LNCaP clone FGC (cell line): ENCODE data around the gene GSAP.
A peak's percentile ranks its signal among the peaks of the same experiment; 100 is the strongest.
"Not testable (repeated sequence)": the region's sequence is repeated elsewhere in the genome, so short reads cannot be mapped to it uniquely, and the experiment has no call there.

ENCODE experiments used
- DNase-seq: peaks from one replicate; pipeline ENCODE4 v3.0.0-alpha.2; 2011; ENCODE audit warnings: low read depth
- H3K4me3 ChIP-seq: 2 replicates; pipeline ENCODE4 v1.5.1; 2011; ENCODE audit warnings: mild to moderate bottlenecking, low read depth, low read length, control low read depth
- TF ChIP-seq, protein P1 (sequence below): IDR thresholded peaks from 2 replicates; pipeline ENCODE4 v1.5.1; 2012; ENCODE audit warnings: mild to moderate bottlenecking; ENCODE audit not compliant: control insufficient read depth, insufficient read depth; ENCODE audit errors: extremely low read depth

The GSAP gene

DNA sequence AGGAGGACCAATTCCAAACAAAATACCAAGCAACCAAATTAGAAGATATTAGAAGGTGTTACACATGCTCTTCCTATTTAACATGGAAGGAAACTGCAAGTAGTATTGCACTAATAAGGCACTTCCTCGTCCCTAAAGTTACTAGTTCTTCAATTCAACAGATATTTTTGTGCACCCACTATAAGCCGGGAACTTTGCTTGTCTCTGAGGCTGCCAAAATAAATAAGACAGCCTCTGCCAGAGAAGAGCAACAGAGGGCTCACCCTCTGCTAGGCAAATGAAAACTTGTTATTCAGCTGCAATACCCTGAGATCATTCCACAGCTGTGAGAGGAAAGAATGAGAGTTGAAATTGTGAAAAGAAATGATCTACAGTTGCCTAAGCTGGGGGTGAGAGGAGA, 37.4 kb upstream of the GSAP start:
- H3K4me3 ChIP-seq, result no peak overlapping the region
- DNase-seq, result peak; percentile 52
- TF ChIP-seq, protein P1, sequence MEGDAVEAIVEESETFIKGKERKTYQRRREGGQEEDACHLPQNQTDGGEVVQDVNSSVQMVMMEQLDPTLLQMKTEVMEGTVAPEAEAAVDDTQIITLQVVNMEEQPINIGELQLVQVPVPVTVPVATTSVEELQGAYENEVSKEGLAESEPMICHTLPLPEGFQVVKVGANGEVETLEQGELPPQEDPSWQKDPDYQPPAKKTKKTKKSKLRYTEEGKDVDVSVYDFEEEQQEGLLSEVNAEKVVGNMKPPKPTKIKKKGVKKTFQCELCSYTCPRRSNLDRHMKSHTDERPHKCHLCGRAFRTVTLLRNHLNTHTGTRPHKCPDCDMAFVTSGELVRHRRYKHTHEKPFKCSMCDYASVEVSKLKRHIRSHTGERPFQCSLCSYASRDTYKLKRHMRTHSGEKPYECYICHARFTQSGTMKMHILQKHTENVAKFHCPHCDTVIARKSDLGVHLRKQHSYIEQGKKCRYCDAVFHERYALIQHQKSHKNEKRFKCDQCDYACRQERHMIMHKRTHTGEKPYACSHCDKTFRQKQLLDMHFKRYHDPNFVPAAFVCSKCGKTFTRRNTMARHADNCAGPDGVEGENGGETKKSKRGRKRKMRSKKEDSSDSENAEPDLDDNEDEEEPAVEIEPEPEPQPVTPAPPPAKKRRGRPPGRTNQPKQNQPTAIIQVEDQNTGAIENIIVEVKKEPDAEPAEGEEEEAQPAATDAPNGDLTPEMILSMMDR, result no peak

DNA sequence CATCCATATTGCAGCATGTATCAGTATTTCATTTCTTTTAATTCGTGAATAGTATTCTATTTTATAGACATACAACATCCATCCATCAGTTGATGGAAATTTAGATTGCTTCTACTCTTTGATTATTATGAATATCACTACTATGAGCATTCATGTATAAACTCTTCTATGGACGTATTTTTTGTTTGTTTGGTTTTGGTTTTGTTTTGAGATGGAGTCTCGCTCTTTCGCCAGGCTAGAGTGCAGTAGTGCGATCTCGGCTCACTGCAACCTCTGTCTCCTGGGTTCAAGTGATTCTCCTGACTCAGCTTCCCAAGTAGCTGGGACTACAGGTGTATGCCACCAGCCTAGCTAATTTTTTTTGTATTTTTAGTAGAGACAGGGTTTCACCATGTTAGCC, 35.8 kb upstream of the GSAP start:
- not testable (repeated sequence) for H3K4me3 ChIP-seq, DNase-seq

DNA sequence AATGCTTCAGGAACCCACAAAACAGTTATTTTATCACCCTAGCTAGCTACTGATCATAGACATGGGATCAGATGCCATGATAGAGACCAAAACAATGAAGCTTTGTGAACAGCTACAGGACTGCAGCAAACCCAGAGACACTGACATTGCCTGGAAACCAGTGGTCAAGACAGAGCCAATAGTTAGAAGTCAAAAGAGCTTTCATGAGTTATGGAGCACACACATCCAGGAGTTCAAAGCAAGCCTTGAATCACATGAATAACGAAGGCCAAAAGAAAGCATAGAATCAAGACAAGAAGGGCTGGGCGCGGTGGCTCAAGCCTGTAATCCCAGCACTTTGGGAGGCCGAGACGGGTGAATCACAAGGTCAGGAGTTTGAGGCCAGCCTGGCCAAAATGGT, 34.5 kb upstream of the GSAP start:
- TF ChIP-seq, protein P1, result no peak
- DNase-seq, result no peak
- H3K4me3 ChIP-seq, result no peak overlapping the region

DNA sequence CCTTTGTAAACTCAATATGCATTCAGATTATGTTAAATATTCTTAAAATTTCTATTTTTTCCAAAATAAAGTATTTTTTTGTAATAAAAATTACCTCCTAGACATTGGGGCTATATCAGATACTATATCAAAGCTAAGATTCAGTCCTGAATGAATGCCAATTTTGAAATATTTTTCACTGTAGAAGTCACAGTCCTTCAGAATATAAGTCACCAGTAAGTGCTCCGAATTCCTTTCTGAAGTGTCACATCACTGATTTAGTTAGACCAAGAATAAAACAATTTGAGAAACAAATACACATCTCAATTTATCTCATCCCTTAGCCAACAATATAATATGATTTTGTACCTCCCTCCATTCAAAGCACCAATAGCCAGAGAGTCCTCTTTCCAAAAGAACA, 33.9 kb upstream of the GSAP start:
- TF ChIP-seq, protein P1, result no peak
- no peak for DNase-seq
- no peak overlapping the region for H3K4me3 ChIP-seq

DNA sequence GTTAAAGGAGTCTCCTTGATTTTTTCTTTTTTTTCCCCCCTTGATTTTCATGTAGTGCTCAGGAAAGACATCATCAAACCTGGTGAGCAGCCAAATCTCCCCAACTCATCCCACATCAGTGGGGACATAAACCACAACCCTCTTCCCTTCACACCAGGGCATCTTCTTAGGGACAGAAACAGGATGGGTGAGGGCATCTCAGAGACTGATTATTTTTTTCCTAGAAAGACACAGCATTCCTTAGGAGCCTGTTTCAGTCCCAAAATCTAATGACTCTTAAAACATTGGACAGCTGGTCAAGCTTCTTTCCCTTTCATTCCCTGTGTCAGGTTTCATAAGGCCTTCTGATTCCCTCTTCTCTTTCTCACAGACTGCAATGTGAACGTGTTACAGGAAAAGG, 31.5 kb upstream of the GSAP start:
- no peak for DNase-seq
- H3K4me3 ChIP-seq, result no peak overlapping the region
- TF ChIP-seq, protein P1, result no peak

DNA sequence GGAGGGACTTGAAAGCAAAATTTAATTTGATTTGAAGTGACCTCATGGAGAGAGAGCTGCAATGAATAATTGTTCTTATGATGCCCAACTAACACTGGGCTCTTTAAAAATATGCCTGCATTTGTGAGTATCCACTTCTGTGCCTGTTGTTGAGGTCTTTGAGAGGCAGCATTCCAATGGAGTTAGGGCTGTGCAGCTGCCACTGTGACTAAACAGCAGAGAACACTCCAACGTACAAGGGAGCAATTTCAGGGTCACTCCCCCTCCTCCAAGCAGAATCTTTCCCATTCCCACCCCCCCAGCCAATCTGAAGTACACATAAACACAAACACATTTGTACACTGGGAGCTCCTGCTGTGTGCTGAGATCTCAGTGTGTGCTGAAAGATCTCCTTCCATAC, 28.0 kb upstream of the GSAP start:
- TF ChIP-seq, protein P1, result no peak
- no peak for DNase-seq

DNA sequence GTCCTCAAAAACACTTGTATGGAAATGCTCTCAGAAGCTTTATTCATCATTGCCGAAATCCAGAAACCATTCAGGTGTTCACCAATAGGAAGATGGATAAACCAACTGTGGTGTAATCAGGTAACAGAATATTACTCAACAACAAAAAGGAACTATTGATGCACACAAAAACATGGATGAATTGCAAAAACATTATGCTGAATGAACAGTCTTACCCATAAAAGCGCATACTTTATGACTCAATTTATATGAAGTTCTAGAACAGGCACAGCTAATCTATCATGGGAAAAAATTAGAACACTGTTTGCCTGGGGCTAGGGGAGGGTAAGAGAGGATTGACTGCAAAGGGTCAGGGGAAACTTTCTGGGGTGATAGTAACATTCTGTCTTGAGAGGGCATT, 26.9 kb upstream of the GSAP start:
- H3K4me3 ChIP-seq, result no peak overlapping the region
- TF ChIP-seq, protein P1, result no peak
- no peak for DNase-seq

More for the DNA sequence above, 28.0 kb upstream of the GSAP start:
- no peak overlapping the region for H3K4me3 ChIP-seq
